NCI-H460 (cell line): ENCODE results near the gene ATCAY. TPM values are rescaled to one million over a fixed set of nuclear protein-coding genes. Genes with fewer than 3 reads are reported as not detected.
"Not testable (repeated sequence)": the region's sequence is repeated elsewhere in the genome, so short reads cannot be mapped to it uniquely, and the experiment has no call there.

Experiments
- DNase-seq: peaks from one replicate; pipeline ENCODE4 v3.0.0-alpha.2; 2016; ENCODE audit warnings: low read depth; ENCODE audit errors: extremely low read depth
- total RNA-seq: library from RNA; depleted of rRNA; stranded (reverse); fragments of >200 nt; shearing (Covaris generic); gene quantifications from 2 replicates; pipeline ENCODE4 v1.2.3, GENCODE V29; 2014

The ATCAY gene
- total RNA-seq, 1 experiment from 2014 or later: not detected

- no peak for DNase-seq
Measured at GRCh38 chr19:3898426-3898825, 17.9 kb downstream of the ATCAY start.

- no peak for DNase-seq
Measured at GRCh38 chr19:3899531-3900294, 19.2 kb downstream of the ATCAY start.

GRCh38 chr19:3902317-3902973 lies 22.0 kb downstream of the ATCAY start:
- no peak for DNase-seq

GRCh38 chr19:3904233-3904632 lies 23.7 kb downstream of the ATCAY start:
- DNase-seq: no peak

GRCh38 chr19:3907626-3908265 lies 27.3 kb downstream of the ATCAY start:
- DNase-seq: no peak

- no peak for DNase-seq
Measured at GRCh38 chr19:3908266-3909054, 28.0 kb downstream of the ATCAY start.

GRCh38 chr19:3910105-3910504 lies 29.6 kb downstream of the ATCAY start:
- no peak for DNase-seq

GRCh38 chr19:3914199-3914598 lies 33.7 kb downstream of the ATCAY start:
- DNase-seq: no peak

- no peak for DNase-seq
Measured at GRCh38 chr19:3916033-3916432, 35.5 kb downstream of the ATCAY start.

- no peak for DNase-seq
Measured at GRCh38 chr19:3919793-3920192, 39.3 kb downstream of the ATCAY start.

GRCh38 chr19:3923096-3923758 lies 42.7 kb downstream of the ATCAY start:
- DNase-seq: no peak

GRCh38 chr19:3923912-3924311 lies 43.4 kb downstream of the ATCAY start:
- DNase-seq: no peak

GRCh38 chr19:3931041-3931440 lies 50.6 kb downstream of the ATCAY start:
- DNase-seq: no peak

- no peak for DNase-seq
Measured at GRCh38 chr19:3932931-3933810, 52.7 kb downstream of the ATCAY start, which contains the start of gene NMRK2. TSS of gene NMRK2 (plus strand) at chr19:3933069. CDS start at chr19:3933672, 603 bp downstream.

- no peak for DNase-seq
Measured at GRCh38 chr19:3936506-3937442, 56.3 kb downstream of the ATCAY start.

GRCh38 chr19:3938300-3938950 lies 57.9 kb downstream of the ATCAY start:
- not testable (repeated sequence) for DNase-seq

- DNase-seq: no peak
Measured at GRCh38 chr19:3942790-3943409, 62.4 kb downstream of the ATCAY start.
